Stimulated activated CD8-positive, alpha-beta memory T cell treated with anti-CD3 and anti-CD28 coated beads, Interleukin-15, amount 100 ng/mL, for 24 hours (primary cell): ENCODE results near the gene DRAM2.

Experiments
- DNase-seq: peaks from one replicate; pipeline ENCODE4 v3.0.0-alpha.2; 2020; ENCODE audit warnings: low read depth

The DRAM2 gene

GRCh38 chr1:111139956-111140679, at the start of gene DRAM2, which contains the start of gene CEPT1:
TSS of gene DRAM2 (minus strand) at chr1:111140093. CDS start at chr1:111131554, 8,539 bp downstream.
TSS of gene CEPT1 (plus strand) at chr1:111140223. CDS start at chr1:111147715, 7,492 bp downstream.
- DNase-seq: peak; percentile 75

- DNase-seq: no peak
Measured at GRCh38 chr1:111184663-111185062, 44.8 kb upstream of the DRAM2 start.

- no peak for DNase-seq
Measured at GRCh38 chr1:111183308-111184069, 43.6 kb upstream of the DRAM2 start.

GRCh38 chr1:111182052-111182451, 42.2 kb upstream of the DRAM2 start:
- DNase-seq: no peak

- no peak for DNase-seq
Measured at GRCh38 chr1:111179968-111180533, 40.2 kb upstream of the DRAM2 start.

- no peak for DNase-seq
Measured at GRCh38 chr1:111176678-111177077, 36.8 kb upstream of the DRAM2 start.

- no peak for DNase-seq
Measured at GRCh38 chr1:111175349-111175748, 35.5 kb upstream of the DRAM2 start.

- no peak for DNase-seq
Measured at GRCh38 chr1:111174070-111174469, 34.2 kb upstream of the DRAM2 start.

GRCh38 chr1:111172463-111172862, 32.6 kb upstream of the DRAM2 start:
- no peak for DNase-seq

- no peak for DNase-seq
Measured at GRCh38 chr1:111164151-111164550, 24.3 kb upstream of the DRAM2 start.

GRCh38 chr1:111163363-111163762, 23.5 kb upstream of the DRAM2 start:
- no peak for DNase-seq

- DNase-seq: no peak
Measured at GRCh38 chr1:111162488-111162880, 22.6 kb upstream of the DRAM2 start.

GRCh38 chr1:111161843-111162487, 22.1 kb upstream of the DRAM2 start:
- DNase-seq: no peak

GRCh38 chr1:111157431-111157830, 17.5 kb upstream of the DRAM2 start:
- no peak for DNase-seq

GRCh38 chr1:111154021-111154999, 14.4 kb upstream of the DRAM2 start:
- no peak for DNase-seq

- DNase-seq: no peak
Measured at GRCh38 chr1:111151838-111152237, 11.9 kb upstream of the DRAM2 start.

- no peak for DNase-seq
Measured at GRCh38 chr1:111148376-111148881, 8.5 kb upstream of the DRAM2 start.

GRCh38 chr1:111147948-111148347, 8.1 kb upstream of the DRAM2 start:
- no peak for DNase-seq

GRCh38 chr1:111145963-111146768, 6.3 kb upstream of the DRAM2 start:
- no peak for DNase-seq

- no peak for DNase-seq
Measured at GRCh38 chr1:111145542-111145941, 5.6 kb upstream of the DRAM2 start.
